GM19025 (cell line): Measurements from ENCODE around the gene BZW2.

Experiments
- ATAC-seq: cut with Tn5 transposase; IDR thresholded peaks from one replicate; pipeline ENCODE4 v1.9.1; 2021; ENCODE audit warnings: mild to moderate bottlenecking, low read depth, moderate library complexity; ENCODE audit not compliant: unreplicated experiment

The BZW2 gene

DNA sequence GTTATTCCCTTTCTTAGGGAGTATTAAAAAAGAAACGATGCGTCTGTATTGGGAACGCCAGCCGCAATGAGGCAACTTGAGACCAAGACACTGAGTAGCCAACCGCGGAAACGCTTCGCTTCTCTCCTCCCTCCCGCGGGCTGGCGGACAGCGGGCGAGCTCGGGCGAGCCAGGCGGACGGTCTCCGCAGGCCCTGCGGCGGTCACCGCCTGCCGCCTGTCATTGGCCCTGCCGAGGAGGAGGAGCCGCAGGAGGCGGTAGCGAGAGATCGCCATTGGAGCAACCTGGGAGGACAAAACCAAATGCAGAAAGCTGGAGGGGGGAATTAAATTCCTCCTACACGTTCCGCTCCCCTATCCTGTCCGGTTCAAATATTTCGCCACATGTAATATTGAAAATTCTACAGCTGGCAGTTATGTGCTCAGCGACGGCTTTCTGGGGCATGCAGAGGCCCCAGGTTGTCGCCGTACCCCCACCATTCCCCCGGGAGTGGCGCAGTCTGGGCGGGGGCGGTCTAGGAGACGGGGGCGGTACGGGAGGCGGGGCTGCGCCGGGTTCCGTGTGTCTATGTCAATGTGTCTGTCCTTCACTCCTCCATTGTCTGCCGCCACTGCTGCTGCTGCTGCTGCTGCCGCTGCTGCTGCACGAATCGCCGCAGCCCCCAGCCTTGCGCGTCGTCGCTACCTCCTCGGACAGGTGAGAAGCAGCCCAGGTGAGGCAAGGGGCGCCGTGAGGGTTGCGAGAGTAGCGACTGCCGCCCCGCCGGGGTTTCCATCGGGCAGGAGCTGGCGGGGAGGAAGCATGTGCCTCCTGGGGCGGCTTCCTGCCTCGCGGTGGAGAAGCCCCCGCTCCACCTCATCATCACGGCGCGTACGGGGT, at the start of gene BZW2, which contains the start of gene ANKMY2:
Gene BZW2, plus strand, starts transcription at position 589 of the 879 bp plus-strand sequence. CDS start 19,263 bp downstream, outside the sequence.
Gene ANKMY2, minus strand, starts transcription at position 162 of the 879 bp plus-strand sequence. CDS start 181 bp downstream, outside the sequence.
- ATAC-seq, result peak; percentile 96

DNA sequence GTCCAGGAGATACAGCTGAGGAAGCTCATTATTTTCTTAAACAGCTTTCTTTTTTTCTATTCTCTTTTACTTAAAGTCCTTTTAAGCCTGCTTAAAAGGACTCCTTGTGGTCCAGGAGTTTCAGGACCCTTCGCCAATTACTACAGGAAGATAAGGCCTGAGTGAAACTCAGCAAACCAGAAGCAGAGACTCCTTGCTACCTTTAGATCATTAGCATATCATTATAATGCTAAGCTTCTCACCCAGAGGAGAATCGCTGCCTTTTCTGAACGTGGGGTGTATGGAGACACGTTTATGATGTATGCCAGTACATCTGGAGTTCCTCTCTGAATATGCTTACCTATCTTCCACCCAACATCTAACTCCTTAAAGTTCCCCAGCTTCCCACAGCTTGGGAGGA, 48.0 kb upstream of the BZW2 start:
- ATAC-seq, result no peak

DNA sequence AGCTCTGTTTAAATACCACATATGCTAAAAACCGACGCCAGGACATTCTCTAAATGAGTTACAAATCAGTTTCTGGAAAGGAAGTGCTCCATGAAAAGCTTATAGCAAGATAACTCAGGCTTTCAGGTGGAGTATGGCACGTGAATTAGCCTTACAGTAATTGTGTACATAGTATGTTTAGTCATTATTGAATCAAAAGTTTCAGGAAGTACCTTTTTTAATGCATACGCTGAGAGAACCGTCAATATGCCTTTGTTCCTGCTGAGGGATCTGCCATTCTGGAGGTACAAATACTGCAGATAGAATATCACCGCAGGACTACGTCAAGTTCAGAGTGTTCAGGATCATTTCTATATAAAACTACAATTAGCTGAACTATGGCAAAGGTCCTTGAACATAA, 46.1 kb upstream of the BZW2 start:
- no peak for ATAC-seq

- no peak for ATAC-seq
Measured at GRCh38 chr7:16603633-16604032, 42.3 kb upstream of the BZW2 start.

DNA sequence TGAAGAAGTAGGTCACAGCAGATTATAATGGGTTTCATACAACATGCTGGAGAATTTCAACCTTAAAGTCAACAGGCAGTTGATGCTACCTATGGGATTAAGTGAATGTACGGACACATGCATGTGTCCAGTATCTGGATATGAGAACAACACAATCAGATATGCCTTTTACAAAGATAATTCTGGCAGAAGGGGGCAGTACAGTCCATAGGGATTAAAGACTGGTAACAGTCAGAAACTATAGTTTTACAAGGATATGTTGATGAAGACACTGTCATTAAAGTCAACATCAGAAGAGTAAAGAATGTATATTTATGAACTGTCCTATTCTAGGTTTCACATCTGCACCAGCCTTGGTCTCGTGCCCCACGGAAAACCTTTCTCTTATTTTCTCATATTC, 41.9 kb upstream of the BZW2 start:
- no peak for ATAC-seq

GRCh38 chr7:16606704-16607103, 39.3 kb upstream of the BZW2 start:
- no peak for ATAC-seq

DNA sequence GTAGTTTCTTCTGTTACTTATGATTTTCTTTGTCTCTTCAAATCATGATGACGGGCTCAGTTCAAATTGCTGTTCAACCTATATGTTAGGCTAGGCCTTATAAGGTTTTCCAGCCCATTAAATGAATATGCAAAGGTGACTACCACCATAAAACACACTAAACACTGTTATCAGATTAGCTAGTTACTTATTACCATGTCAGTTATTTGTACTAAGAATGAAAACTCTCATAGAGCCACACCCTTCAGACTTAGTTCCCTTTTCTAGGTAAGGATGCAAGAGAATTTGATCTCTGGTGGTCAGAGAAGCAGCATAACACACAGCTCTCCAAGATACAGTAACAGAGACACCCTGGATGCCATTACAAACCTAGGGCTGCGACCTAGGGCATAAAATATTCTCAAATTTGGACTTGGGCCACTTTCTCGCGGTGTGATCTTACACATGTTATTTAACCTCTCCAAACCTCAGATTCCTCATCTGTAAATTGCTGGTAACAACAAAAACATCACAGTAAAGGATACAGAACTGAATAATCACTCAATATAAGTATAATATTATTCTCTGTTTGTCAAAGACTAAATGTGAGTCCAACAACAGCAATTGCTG, 36.0 kb upstream of the BZW2 start:
- peak; percentile 65 for ATAC-seq

GRCh38 chr7:16611711-16612110, 34.3 kb upstream of the BZW2 start:
- no peak for ATAC-seq

DNA sequence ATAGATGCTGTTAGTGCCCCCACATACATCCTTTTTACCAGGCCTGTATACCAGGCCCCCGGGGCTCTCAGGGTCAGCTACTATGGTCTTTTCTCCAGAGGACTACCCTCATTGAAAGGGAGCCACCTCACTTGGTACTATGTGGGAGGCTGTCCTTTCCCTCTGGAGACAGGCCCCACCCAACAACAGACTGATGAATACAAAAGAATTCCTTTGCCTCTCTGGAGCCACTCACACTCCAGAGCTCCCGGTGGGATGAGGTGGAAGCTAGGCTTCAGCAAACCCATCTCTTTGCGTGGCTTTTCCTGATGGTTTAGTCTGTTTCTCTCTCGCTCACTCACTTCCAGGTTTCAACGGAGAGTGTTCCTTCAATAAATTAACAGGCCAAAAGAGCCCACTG, 30.8 kb upstream of the BZW2 start:
- no peak for ATAC-seq

DNA sequence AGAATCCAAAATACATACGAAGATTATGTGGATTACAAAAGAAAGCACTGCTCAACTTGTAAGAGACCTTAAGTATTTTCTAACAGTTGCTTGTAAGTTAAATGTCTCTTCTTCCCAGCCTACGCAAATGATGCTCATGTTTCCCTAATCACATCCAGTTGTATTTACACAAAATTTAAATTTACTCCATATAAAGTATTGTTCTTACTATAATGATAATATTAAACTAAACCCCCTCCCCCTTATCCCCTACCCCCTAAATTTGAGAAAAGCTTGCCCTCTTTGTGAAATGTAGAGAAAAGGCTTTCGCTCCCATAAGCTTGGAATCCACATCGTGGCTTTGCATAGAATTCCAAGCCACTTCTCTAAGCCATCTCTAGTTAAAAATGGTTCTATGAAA, 29.9 kb upstream of the BZW2 start:
- no peak for ATAC-seq

GRCh38 chr7:16616542-16616941, 29.4 kb upstream of the BZW2 start:
- ATAC-seq, result no peak

GRCh38 chr7:16619979-16620408, 26.0 kb upstream of the BZW2 start:
- peak; percentile 74 for ATAC-seq

GRCh38 chr7:16626388-16626787, 19.6 kb upstream of the BZW2 start:
- no peak for ATAC-seq

- no peak for ATAC-seq
Measured at GRCh38 chr7:16627236-16627635, 18.7 kb upstream of the BZW2 start.

DNA sequence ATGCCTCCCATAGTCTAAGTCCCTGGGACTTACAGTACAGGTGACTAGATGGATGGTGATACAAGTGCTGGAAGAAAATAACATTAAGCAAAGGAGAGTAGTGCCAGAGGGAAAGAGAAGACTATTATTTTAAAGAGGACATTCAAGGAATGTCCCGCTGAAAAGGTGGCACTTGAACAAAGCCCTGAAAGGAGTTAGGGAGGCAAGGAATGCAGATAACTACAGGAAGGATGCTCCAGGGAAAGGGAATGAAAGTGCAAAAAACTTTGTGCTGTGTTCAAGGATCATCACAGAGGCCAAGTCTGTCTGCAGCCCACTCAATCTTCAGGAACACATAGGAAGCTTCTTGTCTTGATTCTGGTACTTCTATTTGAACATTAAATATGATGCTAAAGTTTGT, 15.3 kb upstream of the BZW2 start:
- no peak for ATAC-seq

DNA sequence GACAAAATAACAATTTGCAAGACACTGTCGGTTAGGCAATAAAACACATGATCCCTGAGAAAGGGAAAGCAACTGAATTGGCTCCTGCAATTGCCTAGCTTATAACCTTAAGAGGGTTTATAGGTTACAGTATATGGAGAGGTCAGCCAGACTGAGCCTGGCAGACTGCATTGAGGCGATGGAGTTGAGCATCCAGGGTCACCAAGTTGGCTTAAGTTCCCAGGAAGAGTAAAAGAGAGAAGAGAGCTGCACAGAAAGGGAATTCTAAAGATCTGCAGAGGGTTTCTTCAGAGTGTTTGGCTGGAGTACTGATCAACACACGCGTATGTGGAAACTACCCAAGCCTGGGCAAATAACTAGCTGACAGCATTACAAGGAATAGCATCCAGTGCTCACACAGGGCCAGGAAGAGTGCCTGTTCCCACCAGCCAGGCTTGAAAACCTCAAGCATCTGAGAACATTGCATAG, 11.7 kb upstream of the BZW2 start:
- ATAC-seq, result no peak

GRCh38 chr7:16636555-16637101, 9.4 kb upstream of the BZW2 start:
- no peak for ATAC-seq

DNA sequence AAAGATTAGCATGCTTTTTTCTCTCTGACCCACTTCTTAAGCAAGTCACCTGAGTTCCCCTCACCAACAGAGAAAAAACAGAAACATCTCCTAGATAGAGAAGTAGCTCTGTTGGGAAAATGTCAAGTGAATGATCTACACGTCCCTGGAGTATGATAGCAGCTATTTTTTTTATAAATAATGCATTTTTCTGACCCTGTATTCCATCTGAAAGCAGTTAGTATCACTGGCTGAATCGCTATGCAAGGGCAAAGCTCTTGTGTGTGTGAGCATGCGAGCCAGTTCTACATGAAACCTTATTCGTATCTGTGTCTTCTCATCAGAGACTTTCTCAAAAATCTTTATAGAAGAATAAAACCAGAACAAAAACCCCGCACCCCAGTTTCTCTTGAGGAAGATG, 8.6 kb upstream of the BZW2 start:
- no peak for ATAC-seq

DNA sequence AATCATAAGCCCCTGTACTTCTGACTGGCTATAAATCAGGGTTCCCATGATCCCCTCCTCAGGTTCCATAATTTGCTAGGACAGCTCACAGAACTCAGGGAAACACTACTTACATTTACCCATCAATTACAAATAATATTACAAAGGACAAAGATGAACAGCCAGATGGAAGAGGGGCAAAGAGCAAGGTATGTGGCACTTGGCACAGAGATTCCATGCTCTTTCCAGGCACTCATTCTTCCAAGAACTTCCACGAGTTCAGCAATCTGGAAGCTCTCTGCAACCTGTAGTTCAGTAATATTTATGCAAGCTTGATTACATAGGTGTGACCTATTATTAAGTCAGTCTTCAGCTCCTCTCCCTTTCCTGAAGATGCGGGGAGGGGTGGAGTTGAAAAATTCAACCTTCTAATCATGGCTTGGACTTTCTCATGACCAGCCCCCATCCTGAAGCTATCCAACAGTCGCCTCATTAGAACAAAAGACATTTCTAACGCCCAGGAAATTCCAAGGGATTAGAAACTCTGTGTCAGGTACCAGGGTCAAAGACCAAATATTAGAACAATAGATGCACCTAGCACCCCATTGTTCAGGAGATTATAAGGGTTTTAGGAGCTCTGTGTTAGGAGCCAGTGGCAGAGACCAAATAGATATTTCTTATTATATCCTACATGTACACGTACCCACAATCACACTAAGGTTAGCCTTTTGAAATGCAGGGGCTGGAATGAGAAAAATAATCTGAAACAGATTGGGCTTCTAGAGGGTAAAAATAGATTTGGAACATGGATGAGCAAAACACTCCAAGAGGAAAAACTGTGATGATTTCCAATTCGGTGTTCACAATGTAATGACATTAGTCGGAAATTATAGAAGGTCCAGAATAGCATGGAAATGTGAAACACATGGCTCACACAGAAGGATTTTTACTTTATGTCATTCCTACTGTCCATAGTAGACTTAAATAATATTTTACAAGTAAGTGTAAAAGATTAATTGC, 7.4 kb upstream of the BZW2 start:
- no peak for ATAC-seq

- no peak for ATAC-seq
Measured at GRCh38 chr7:16644157-16644556, 1.8 kb upstream of the BZW2 start.
